Liver (tissue), 9 donors: ENCODE measurements around the gene IFI27L1. TPM values are rescaled to one million over a fixed set of nuclear protein-coding genes. Genes with fewer than 3 reads are reported as not detected.

ENCODE experiments used
- DNase-seq: peaks from one replicate; pipeline ENCODE4 v3.0.0-alpha.2; 2017; ENCODE audit warnings: low spot score
- H3K27ac ChIP-seq, 2 donors: one replicate each; pipeline ENCODE4 v1.7.0; 2013; ENCODE audit warnings: inconsistent platforms in 2 of 2, low read length in 2 of 2, control low read depth in 1 of 2, low read depth in 1 of 2, mild to moderate bottlenecking in 1 of 2
- H3K27me3 ChIP-seq, 4 donors: one replicate each; pipeline versions ENCODE4 v1.6.1 to v1.7.0; 2013; ENCODE audit warnings: low read length in 3 of 4, inconsistent platforms in 1 of 4, mild to moderate bottlenecking in 1 of 4, moderate library complexity in 1 of 4; ENCODE audit not compliant: control insufficient read depth in 4 of 4, insufficient read depth in 4 of 4
- H3K36me3 ChIP-seq, 4 donors: one replicate each; pipeline versions ENCODE4 v1.6.1 to v1.7.0; 2013; ENCODE audit warnings: low read length in 3 of 4, mild to moderate bottlenecking in 3 of 4, low read depth in 1 of 4, moderate library complexity in 1 of 4; ENCODE audit not compliant: control insufficient read depth in 4 of 4, insufficient read depth in 3 of 4
- H3K4me1 ChIP-seq, 4 donors: one replicate each; pipeline versions ENCODE4 v1.6.1 to v1.7.0; 2013; ENCODE audit warnings: low read length in 3 of 4, mild to moderate bottlenecking in 3 of 4, moderate library complexity in 1 of 4; ENCODE audit not compliant: control insufficient read depth in 4 of 4, insufficient read depth in 4 of 4
- H3K4me3 ChIP-seq, 3 donors: one replicate each; pipeline versions ENCODE4 v1.6.1 to v1.7.0; 2013; ENCODE audit warnings: low read length in 3 of 3, control low read depth in 1 of 3, low read depth in 1 of 3, mild to moderate bottlenecking in 1 of 3
- H3K9ac ChIP-seq, 2 donors: one replicate each; pipeline ENCODE4 v1.7.0; 2013; ENCODE audit warnings: low read length in 2 of 2, mild to moderate bottlenecking in 2 of 2, moderate library complexity in 2 of 2, control low read depth in 1 of 2, low read depth in 1 of 2
- H3K9me3 ChIP-seq, 4 donors: one replicate each; pipeline versions ENCODE4 v1.6.1 to v1.7.0; 2013; ENCODE audit warnings: low read length in 3 of 4; ENCODE audit not compliant: control insufficient read depth in 4 of 4
- EGR1 ChIP-seq, 2 donors: IDR thresholded peaks; 2 replicates each; pipeline ENCODE4 v1.6.1; 2016 to 2018; ENCODE audit warnings: antibody characterized with exemption in 2 of 2, low read depth in 2 of 2
- FOXA1 ChIP-seq: IDR thresholded peaks from 2 replicates; pipeline ENCODE4 v1.6.1; 2016; ENCODE audit warnings: antibody characterized with exemption
- FOXA2 ChIP-seq: IDR thresholded peaks from 2 replicates; pipeline ENCODE4 v1.6.1; 2016; ENCODE audit warnings: antibody characterized with exemption
- GABPA ChIP-seq, 2 donors: IDR thresholded peaks in 1 of 2; conservative IDR thresholded peaks in 1 of 2; 2 replicates each; pipeline ENCODE4 v1.6.1; 2016; ENCODE audit warnings: antibody characterized with exemption in 2 of 2, mild to moderate bottlenecking in 1 of 2, moderate library complexity in 1 of 2
- HNF4A ChIP-seq, 2 donors: conservative IDR thresholded peaks; 2 replicates each; pipeline ENCODE4 v1.6.1; 2016; ENCODE audit warnings: antibody characterized with exemption in 2 of 2, mild to moderate bottlenecking in 2 of 2
- HNF4G ChIP-seq: IDR thresholded peaks from 2 replicates; pipeline ENCODE4 v1.6.1; 2016; ENCODE audit warnings: antibody characterized with exemption
- JUND ChIP-seq, 2 donors: IDR thresholded peaks; 2 replicates each; pipeline ENCODE4 v1.6.1; 2016; ENCODE audit warnings: antibody characterized with exemption in 2 of 2
- NR2F2 ChIP-seq: IDR thresholded peaks from 2 replicates; pipeline ENCODE4 v1.6.1; 2016; ENCODE audit warnings: antibody characterized with exemption
- RAD21 ChIP-seq, 2 donors: IDR thresholded peaks; 2 replicates each; pipeline ENCODE4 v1.6.1; 2016; ENCODE audit warnings: antibody characterized with exemption in 2 of 2, mild to moderate bottlenecking in 2 of 2
- RXRA ChIP-seq, 2 donors: IDR thresholded peaks; 2 replicates each; pipeline ENCODE4 v1.6.1; 2017 to 2018; ENCODE audit warnings: antibody characterized with exemption in 2 of 2, mild to moderate bottlenecking in 1 of 2
- SP1 ChIP-seq: IDR thresholded peaks from 2 replicates; pipeline ENCODE4 v1.6.1; 2018; ENCODE audit warnings: antibody characterized with exemption, mild to moderate bottlenecking
- TAF1 ChIP-seq: conservative IDR thresholded peaks from 2 replicates; pipeline ENCODE4 v1.6.1; 2016; ENCODE audit warnings: antibody characterized with exemption, mild to moderate bottlenecking
- YY1 ChIP-seq: IDR thresholded peaks from 2 replicates; pipeline ENCODE4 v1.6.1; 2016; ENCODE audit warnings: antibody characterized with exemption, mild to moderate bottlenecking
- WGBS: extraction: QIAGEN DNeasy Blood & Tissue Kit; methylation state at CpG from one replicate; pipeline ENCODE4 v1.1.7; 2013; 5-methylcytosine and 5-hydroxymethylcytosine counted together
- polyA plus RNA-seq, 2 donors: library from polyadenylated mRNA; stranded (reverse) in 1 of 2; unstranded in 1 of 2; fragments of 200-250 nt in 1 of 2; fragments of >200 nt in 1 of 2; fragmentation: Nextera tagmentation in 1 of 2; extraction: Ambion mirVana in 1 of 2; gene quantifications; one replicate each; pipeline versions ENCODE4 v1.2.1 to v1.2.3, GENCODE V29; 2013 to 2015
- total RNA-seq, 2 donors: library from RNA; depleted of rRNA; stranded (reverse); fragments of >200 nt; gene quantifications; one replicate each; pipeline ENCODE4 v1.2.3, GENCODE V29; 2014
- TF ChIP-seq, protein P1 (sequence below): fragments of 150-350 bp; IDR thresholded peaks from 2 replicates; pipeline ENCODE4 v1.5.1; 2017; ENCODE audit warnings: improper control_type of control experiment, low read depth, low read length; ENCODE audit not compliant: missing input control
- TF ChIP-seq, protein P2 (sequence below): IDR thresholded peaks from 2 replicates; pipeline ENCODE4 v1.6.1; 2016; ENCODE audit warnings: antibody characterized with exemption
- TF ChIP-seq, protein P3 (sequence below): IDR thresholded peaks from 2 replicates; pipeline ENCODE4 v1.6.1; 2016; ENCODE audit warnings: antibody characterized with exemption, mild to moderate bottlenecking
- TF ChIP-seq, protein P4 (sequence below): IDR thresholded peaks from 2 replicates; pipeline ENCODE4 v1.6.1; 2016; ENCODE audit warnings: antibody characterized with exemption
- TF ChIP-seq, protein P5 (sequence below): IDR thresholded peaks from 2 replicates; pipeline ENCODE4 v1.6.1; 2016; ENCODE audit warnings: antibody characterized with exemption
- donor health status: healthy.
- donor health status: healthy.
- donor health status: healthy.
- donor health status: healthy.
- donor health status: healthy.

Gene IFI27L1
- total and polyA plus RNA-seq, 4 donors, result 3.7 to 8.1 (median 5.6) TPM

DNA sequence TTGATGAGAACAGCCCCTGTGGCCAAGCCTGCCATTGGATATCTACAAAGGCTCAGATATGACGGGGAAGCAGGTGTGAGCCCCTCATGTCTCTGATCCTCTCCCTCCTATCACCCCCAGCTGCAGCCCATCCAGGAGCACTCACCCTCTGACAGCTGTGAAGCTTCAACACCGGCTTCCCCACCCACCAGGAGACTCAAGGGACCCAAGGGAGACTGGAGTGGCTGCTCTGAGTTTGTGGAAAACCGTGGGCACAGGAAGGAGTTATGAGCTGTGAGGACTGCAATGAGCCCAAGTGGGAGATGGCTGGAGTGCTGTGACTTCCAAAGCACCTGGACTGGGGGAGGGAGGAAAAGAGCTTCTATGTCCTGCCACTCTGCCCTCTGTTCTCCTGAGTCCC is 40.4 kb downstream of the IFI27L1 start:
- no peaks in the 10 kb centered on the region for H3K36me3 ChIP-seq
- TF ChIP-seq, protein P1, sequence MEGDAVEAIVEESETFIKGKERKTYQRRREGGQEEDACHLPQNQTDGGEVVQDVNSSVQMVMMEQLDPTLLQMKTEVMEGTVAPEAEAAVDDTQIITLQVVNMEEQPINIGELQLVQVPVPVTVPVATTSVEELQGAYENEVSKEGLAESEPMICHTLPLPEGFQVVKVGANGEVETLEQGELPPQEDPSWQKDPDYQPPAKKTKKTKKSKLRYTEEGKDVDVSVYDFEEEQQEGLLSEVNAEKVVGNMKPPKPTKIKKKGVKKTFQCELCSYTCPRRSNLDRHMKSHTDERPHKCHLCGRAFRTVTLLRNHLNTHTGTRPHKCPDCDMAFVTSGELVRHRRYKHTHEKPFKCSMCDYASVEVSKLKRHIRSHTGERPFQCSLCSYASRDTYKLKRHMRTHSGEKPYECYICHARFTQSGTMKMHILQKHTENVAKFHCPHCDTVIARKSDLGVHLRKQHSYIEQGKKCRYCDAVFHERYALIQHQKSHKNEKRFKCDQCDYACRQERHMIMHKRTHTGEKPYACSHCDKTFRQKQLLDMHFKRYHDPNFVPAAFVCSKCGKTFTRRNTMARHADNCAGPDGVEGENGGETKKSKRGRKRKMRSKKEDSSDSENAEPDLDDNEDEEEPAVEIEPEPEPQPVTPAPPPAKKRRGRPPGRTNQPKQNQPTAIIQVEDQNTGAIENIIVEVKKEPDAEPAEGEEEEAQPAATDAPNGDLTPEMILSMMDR, result no peak
- TF ChIP-seq YY1 (no peak), TAF1 (no peak), JUND (IDR thresholded peaks at IDR 0.05) (no peak), HNF4G (no peak), RAD21 (IDR thresholded peaks at IDR 0.05) (no peak), GABPA (IDR thresholded peaks at IDR 0.05 in 1 of 2, conservative IDR thresholded peaks at IDR 0.05 in 1 of 2) (no peak), RXRA (IDR thresholded peaks at IDR 0.05) (no peak), FOXA1 (no peak), NR2F2 (no peak), SP1 (no peak), HNF4A (conservative IDR thresholded peaks at IDR 0.05) (no peak), FOXA2 (no peak), EGR1 (IDR thresholded peaks at IDR 0.05; ENCODE audit: low read depth in 2 of 2) (no peak)
- TF ChIP-seq, protein P2, sequence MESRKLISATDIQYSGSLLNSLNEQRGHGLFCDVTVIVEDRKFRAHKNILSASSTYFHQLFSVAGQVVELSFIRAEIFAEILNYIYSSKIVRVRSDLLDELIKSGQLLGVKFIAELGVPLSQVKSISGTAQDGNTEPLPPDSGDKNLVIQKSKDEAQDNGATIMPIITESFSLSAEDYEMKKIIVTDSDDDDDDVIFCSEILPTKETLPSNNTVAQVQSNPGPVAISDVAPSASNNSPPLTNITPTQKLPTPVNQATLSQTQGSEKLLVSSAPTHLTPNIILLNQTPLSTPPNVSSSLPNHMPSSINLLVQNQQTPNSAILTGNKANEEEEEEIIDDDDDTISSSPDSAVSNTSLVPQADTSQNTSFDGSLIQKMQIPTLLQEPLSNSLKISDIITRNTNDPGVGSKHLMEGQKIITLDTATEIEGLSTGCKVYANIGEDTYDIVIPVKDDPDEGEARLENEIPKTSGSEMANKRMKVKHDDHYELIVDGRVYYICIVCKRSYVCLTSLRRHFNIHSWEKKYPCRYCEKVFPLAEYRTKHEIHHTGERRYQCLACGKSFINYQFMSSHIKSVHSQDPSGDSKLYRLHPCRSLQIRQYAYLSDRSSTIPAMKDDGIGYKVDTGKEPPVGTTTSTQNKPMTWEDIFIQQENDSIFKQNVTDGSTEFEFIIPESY, result no peak
- TF ChIP-seq, protein P3, sequence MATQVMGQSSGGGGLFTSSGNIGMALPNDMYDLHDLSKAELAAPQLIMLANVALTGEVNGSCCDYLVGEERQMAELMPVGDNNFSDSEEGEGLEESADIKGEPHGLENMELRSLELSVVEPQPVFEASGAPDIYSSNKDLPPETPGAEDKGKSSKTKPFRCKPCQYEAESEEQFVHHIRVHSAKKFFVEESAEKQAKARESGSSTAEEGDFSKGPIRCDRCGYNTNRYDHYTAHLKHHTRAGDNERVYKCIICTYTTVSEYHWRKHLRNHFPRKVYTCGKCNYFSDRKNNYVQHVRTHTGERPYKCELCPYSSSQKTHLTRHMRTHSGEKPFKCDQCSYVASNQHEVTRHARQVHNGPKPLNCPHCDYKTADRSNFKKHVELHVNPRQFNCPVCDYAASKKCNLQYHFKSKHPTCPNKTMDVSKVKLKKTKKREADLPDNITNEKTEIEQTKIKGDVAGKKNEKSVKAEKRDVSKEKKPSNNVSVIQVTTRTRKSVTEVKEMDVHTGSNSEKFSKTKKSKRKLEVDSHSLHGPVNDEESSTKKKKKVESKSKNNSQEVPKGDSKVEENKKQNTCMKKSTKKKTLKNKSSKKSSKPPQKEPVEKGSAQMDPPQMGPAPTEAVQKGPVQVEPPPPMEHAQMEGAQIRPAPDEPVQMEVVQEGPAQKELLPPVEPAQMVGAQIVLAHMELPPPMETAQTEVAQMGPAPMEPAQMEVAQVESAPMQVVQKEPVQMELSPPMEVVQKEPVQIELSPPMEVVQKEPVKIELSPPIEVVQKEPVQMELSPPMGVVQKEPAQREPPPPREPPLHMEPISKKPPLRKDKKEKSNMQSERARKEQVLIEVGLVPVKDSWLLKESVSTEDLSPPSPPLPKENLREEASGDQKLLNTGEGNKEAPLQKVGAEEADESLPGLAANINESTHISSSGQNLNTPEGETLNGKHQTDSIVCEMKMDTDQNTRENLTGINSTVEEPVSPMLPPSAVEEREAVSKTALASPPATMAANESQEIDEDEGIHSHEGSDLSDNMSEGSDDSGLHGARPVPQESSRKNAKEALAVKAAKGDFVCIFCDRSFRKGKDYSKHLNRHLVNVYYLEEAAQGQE, result no peak
- TF ChIP-seq, protein P4, sequence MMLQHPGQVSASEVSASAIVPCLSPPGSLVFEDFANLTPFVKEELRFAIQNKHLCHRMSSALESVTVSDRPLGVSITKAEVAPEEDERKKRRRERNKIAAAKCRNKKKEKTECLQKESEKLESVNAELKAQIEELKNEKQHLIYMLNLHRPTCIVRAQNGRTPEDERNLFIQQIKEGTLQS, result no peak
- TF ChIP-seq, protein P5, sequence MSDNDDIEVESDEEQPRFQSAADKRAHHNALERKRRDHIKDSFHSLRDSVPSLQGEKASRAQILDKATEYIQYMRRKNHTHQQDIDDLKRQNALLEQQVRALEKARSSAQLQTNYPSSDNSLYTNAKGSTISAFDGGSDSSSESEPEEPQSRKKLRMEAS, result no peak
- H3K9me3 ChIP-seq, result peaks cover 0 to 5% (median 0%) of the 10 kb centered on the region in 4 donors
- H3K9ac ChIP-seq, result no peak overlapping the region
- H3K4me3 ChIP-seq, result no peak overlapping the region
- no peak overlapping the region for H3K27ac ChIP-seq
- DNase-seq, result no peak
- WGBS, result 73% methylated on average over 3 of the region's 3 CpGs
- no peaks in the 10 kb centered on the region for H3K4me1 ChIP-seq
- H3K27me3 ChIP-seq, result no peaks in the 10 kb centered on the region
